Glomerular endothelial cell (primary cell): ENCODE results near the gene PSMD5. TPM values are rescaled to one million over a fixed set of nuclear protein-coding genes. Genes with fewer than 3 reads are reported as not detected.
A peak's percentile ranks its signal among the peaks of the same experiment; 100 is the strongest.

Experiments used
- DNase-seq: peaks from one replicate; pipeline ENCODE4 v3.0.0-alpha.2; 2011; ENCODE audit warnings: low read depth, low spot score; ENCODE audit errors: extremely low read depth
- total RNA-seq: library from RNA; depleted of rRNA; stranded (reverse); fragments of >200 nt; gene quantifications from 2 replicates; pipeline ENCODE4 v1.2.3, GENCODE V29; 2015

The PSMD5 gene
- 36.3 and 114 TPM in 2 replicates for total RNA-seq

- peak; percentile 94 for DNase-seq
Observed at GRCh38 chr9:120842685-120843485, at the start of gene PSMD5. TSS of gene PSMD5 (minus strand) at chr9:120842922. CDS start at chr9:120842909, 13 bp downstream.

- DNase-seq = no peak
Observed at GRCh38 chr9:120891884-120892747, 49.4 kb upstream of the PSMD5 start.

GRCh38 chr9:120891245-120891883 lies 48.6 kb upstream of the PSMD5 start:
- DNase-seq = no peak

GRCh38 chr9:120890320-120891244 lies 47.9 kb upstream of the PSMD5 start:
- no peak for DNase-seq

- DNase-seq = no peak
Observed at GRCh38 chr9:120889606-120890271, 47.0 kb upstream of the PSMD5 start.

- DNase-seq = no peak
Observed at GRCh38 chr9:120888626-120889025, 45.9 kb upstream of the PSMD5 start.

- no peak for DNase-seq
Observed at GRCh38 chr9:120886490-120886967, 43.8 kb upstream of the PSMD5 start.

GRCh38 chr9:120885958-120886357 lies 43.2 kb upstream of the PSMD5 start:
- no peak for DNase-seq

GRCh38 chr9:120885457-120885856 lies 42.7 kb upstream of the PSMD5 start:
- DNase-seq = no peak

GRCh38 chr9:120883608-120883996 lies 40.9 kb upstream of the PSMD5 start:
- DNase-seq = no peak

GRCh38 chr9:120882935-120883607 lies 40.3 kb upstream of the PSMD5 start:
- no peak for DNase-seq

GRCh38 chr9:120879446-120879845 lies 36.7 kb upstream of the PSMD5 start:
- no peak for DNase-seq

- DNase-seq = no peak
Observed at GRCh38 chr9:120878188-120879130, 35.7 kb upstream of the PSMD5 start.

GRCh38 chr9:120877276-120878034 lies 34.7 kb upstream of the PSMD5 start:
- DNase-seq = no peak

GRCh38 chr9:120876842-120877240 lies 34.1 kb upstream of the PSMD5 start, which contains the start of gene PHF19:
TSS of gene PHF19 (minus strand) at chr9:120877188. CDS start at chr9:120874741, 2,447 bp downstream.
- no peak for DNase-seq

GRCh38 chr9:120875954-120876841 lies 33.5 kb upstream of the PSMD5 start:
- DNase-seq = no peak
